ENCODE data around the gene NXN. TPM values are rescaled to one million over a fixed set of nuclear protein-coding genes. Genes with fewer than 3 reads are reported as not detected.
"Not testable (repeated sequence)": the region's sequence is repeated elsewhere in the genome, so short reads cannot be mapped to it uniquely, and the experiment has no call there.

NXN gene
- total RNA-seq, 1 donor from 2014 or later: 67.8 TPM

- no peak for DNase-seq
Observed at GRCh38 chr17:979212-979538, 401 bp downstream of the NXN start.

- DNase-seq: peak; percentile 64
Observed at GRCh38 chr17:978103-979093, 1.2 kb downstream of the NXN start.

- no peak for DNase-seq
Observed at GRCh38 chr17:977166-977565, 2.4 kb downstream of the NXN start.

GRCh38 chr17:976312-976711 is 3.3 kb downstream of the NXN start:
- DNase-seq: no peak

GRCh38 chr17:975371-975915 is 4.1 kb downstream of the NXN start:
- no peak for DNase-seq

DNA sequence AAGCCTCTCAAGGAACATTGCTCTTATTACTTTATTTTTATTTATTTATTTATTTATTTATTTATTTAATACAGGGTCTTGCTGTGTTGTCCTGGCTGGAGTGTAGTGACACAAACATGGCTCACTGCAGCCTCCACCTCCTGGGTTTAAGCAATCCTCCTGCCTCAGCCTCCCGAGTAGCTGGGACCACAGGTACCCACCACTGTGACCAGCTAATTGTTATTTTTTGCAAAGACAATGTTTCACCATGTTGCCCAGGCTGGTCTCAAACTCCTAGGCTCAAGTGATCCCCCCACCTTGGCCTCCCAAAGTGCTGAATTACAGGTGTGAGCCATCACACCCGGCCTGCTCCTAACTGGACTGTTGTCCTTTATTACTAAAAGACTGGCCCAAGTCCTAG is 4.8 kb downstream of the NXN start:
- not testable (repeated sequence) for DNase-seq

GRCh38 chr17:973053-973452 is 6.5 kb downstream of the NXN start:
- DNase-seq: no peak

GRCh38 chr17:971861-972260 is 7.7 kb downstream of the NXN start:
- DNase-seq: not testable (repeated sequence)

- DNase-seq: no peak
Observed at GRCh38 chr17:970364-970763, 9.2 kb downstream of the NXN start.

DNA sequence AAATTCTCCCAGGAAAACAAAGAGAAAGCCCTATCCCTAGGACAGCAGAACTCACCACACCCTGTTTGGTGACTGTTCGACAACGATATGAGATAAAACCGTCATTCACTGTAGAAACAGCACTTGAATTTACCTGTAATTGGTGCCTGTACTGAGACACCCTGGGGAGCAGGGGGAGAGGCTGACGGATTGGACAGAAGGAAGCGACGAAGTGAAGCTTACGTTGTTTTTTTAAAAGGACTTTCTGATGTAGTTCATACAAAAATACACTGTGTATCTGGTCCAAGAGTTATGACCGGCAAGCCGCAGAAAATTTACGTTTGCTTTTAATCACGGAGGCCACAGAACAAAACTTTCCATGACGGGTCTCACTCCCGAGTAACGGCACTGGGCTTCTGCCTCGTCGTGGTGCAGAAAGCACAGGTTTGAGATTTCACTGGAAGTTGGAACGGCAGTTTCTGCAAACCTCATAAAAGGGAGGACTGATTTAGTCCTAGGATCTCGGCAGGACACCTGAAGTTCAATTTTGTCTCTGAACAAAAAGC is 9.7 kb downstream of the NXN start:
- peak; percentile 78 for DNase-seq

GRCh38 chr17:968812-969730 is 10.5 kb downstream of the NXN start:
- DNase-seq: peak; percentile 74

- no peak for DNase-seq
Observed at GRCh38 chr17:967122-967521, 12.5 kb downstream of the NXN start.

DNA sequence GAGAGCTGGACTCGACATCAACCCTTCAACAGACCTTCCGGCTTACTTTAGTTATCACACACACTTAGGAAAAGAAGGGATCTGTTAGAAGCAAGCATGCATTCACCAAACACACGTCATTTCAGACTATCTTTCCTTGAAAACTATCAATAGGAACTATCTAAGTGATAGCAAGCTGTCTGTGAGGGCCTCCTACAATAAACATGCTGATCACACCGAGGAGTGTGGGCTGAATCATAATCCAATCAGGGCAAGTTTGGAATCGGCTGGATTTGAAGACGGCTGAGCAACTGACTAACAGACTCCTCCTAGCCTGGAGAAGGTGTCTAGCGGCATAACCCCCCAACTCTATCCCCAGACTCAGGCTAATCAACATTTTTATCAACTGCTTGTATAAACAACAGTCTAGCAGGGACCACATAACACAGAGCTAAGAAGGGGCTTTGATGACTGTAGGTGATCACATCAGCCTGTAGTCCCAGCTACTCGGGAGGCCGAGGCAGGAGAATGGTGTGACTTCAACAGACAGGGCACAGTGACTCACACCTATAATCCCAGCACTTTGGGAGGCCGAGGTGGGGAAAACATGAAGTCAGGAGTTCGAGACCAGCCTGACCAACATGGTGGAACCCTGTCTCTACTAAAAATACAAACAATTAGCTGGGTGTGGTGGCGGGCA is 14.1 kb downstream of the NXN start:
- DNase-seq: no peak

- no peak for DNase-seq
Observed at GRCh38 chr17:964876-965275, 14.7 kb downstream of the NXN start.

DNA sequence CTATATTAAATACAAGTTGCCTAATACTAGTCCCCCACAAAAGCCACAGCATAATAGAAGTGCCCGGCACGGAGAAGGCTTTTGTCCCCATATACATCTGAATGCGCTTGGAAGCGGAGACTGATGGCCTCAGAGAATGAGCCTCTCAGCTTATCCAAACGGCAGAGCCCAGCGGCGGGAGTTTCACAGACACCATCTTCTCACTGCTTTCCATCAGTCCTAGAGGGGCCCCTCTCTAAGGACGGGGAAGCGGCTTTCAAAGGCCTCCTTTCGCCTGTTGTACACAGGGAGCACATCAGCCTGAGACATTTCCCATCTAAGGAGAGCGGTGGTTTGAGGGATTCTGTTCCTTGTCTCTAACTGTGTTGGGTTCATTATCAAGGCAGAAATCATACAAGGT is 16.9 kb downstream of the NXN start:
- DNase-seq: no peak

DNA sequence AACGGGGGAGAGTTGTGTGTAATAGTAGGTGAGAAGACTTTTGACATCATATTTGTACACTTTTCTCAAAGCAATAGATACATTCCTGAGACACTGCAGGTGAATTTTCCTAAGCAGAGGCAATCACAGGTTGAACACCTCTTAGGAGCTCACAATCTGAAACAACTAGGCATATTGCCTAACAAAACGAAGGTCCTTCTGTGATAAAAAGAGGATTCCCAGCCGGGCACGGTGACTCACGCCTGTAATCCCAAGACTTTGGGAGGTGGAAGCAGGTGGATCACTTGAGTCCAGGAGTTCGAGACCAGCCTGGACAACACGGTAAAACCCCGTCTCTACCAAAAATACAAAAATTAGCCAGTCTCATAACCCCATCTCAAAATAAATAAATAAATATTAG is 17.4 kb downstream of the NXN start:
- DNase-seq: no peak

DNA sequence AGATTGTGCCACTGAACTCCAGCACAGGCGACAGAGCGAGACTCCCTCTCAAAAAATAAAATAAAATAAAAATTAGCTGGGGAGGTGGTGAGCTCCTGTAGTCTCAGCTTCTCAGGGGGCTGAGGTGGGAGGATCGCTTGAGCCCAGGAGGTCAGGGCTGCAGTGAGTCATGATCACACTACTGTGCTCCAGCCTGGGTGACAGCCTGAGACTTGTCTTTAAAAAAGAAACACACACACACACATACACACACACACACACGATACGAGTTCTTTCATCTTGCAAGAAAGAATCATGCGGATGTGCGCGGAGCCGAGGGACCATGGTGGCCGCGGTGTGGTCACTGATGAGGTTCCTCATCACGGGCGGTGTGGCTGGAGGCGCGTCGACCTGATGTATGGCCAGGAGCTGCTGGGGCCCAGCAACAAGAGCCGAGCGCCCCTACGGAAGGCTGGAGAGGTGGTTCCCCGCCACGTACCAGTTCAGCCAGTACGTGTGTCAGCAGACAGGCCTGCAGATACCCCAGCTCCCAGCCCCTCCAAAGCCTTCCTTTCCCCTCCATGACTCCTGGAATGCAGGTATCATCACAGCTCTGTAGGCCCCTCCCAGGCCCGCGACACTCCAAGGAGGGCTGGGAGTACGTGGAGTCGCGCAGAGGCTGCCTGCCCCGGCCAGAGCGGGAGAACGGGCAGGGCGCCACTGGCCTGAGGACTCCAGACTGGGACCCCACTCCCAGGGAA is 20.7 kb downstream of the NXN start:
- no peak for DNase-seq

DNA sequence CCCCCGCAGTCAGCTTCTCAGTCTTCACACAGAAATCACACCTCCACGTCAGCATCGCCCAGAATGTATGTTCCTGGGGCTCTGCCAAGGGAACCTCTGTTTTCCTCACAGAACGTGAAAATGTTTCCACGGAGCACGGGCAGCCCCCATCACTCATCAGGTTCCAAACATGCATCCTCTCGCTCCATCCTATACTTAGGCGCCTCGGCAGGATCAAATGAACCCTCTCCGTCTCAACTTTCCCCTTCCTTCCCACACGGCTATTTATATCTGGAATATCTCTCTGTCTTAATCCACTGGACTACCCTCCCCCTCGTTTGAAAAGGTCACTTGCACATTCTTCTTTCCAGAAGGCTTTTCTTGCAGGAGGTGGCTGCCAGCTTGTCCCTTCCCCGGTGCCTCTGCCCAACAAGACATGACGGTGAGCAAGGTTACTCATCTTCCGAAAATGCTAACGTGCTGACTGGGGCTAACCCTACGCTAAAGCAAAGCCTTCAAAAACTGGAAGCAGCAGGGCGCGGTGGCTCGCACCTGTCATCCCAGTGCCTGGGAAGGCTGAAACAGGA is 21.6 kb downstream of the NXN start:
- DNase-seq: peak; percentile 80

DNA sequence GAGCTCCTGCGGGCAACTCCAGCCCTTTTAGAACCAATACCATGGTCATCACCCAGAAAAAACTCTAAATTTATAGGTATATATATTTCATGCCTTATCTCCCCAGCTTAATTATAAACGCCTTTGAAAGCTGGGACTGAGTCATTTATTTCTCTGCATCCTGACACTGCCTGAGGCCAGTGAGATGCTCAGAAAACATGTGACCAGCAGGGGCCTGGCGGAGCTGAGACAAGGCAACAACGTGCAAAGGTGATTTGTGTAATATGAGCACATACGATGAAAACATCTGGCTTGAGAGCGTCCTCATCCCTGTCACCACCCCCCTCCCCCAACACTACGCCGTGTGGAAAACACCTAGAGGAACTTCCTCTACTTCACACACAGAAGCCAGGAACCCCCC is 22.7 kb downstream of the NXN start:
- no peak for DNase-seq

- peak; percentile 75 for DNase-seq
Observed at GRCh38 chr17:954431-955164, 25.0 kb downstream of the NXN start.
